ENCODE results near the gene GTF2H4. TPM values are rescaled to one million over a fixed set of nuclear protein-coding genes. Genes with fewer than 3 reads are reported as not detected.

The GTF2H4 gene
- total and polyA plus RNA-seq, 2 experiments from 2014 or later, result 20.7 to 25.8 TPM

- DNase-seq (ENCODE audit: low read depth in 1 of 2, low spot score in 1 of 2), result peak in 1 of 2 donors; percentile 61
- no peak overlapping the region for H3K27ac ChIP-seq
- no peak for TF ChIP-seq CTCF (IDR thresholded peaks at IDR 0.05; ENCODE audit: low read depth, low read length)
- H3K27me3 ChIP-seq, result no peaks in the 10 kb centered on the region
- H3K9me3 ChIP-seq (ENCODE audit: low read depth), result no peaks in the 10 kb centered on the region
- H3K36me3 ChIP-seq, result peaks cover 10% of the 10 kb centered on the region
- no peak overlapping the region for H3K4me3 ChIP-seq
- peaks cover 28% of the 10 kb centered on the region for H3K4me1 ChIP-seq (ENCODE audit: low read depth)
These were observed 19.8 kb upstream of the GTF2H4 start for GRCh38 chr6:30887901-30888815.

GRCh38 chr6:30888816-30889495 lies 19.1 kb upstream of the GTF2H4 start:
- no peaks in the 10 kb centered on the region for H3K9me3 ChIP-seq (ENCODE audit: low read depth)
- H3K4me3 ChIP-seq, result no peak overlapping the region
- H3K27me3 ChIP-seq, result no peaks in the 10 kb centered on the region
- peaks cover 20% of the 10 kb centered on the region for H3K4me1 ChIP-seq (ENCODE audit: low read depth)
- H3K27ac ChIP-seq, result no peak overlapping the region
- peaks cover 15% of the 10 kb centered on the region for H3K36me3 ChIP-seq
- no peak for TF ChIP-seq CTCF (IDR thresholded peaks at IDR 0.05; ENCODE audit: low read depth, low read length)
- no peak for DNase-seq (ENCODE audit: low read depth in 1 of 2, low spot score in 1 of 2)

- Histone ChIP-seq H3K4me3 (no peak overlapping the region), H3K27me3 (no peaks in the 10 kb centered on the region), H3K9me3 (ENCODE audit: low read depth) (no peaks in the 10 kb centered on the region), H3K27ac (no peak overlapping the region), H3K4me1 (ENCODE audit: low read depth) (peaks cover 20% of the 10 kb centered on the region), H3K36me3 (peaks cover 15% of the 10 kb centered on the region)
- DNase-seq (ENCODE audit: low read depth in 1 of 2, low spot score in 1 of 2), result no peak
- TF ChIP-seq CTCF (IDR thresholded peaks at IDR 0.05; ENCODE audit: low read depth, low read length), result no peak
These were observed 18.5 kb upstream of the GTF2H4 start for GRCh38 chr6:30889496-30889885.

GRCh38 chr6:30889921-30890645 lies 17.9 kb upstream of the GTF2H4 start:
- Histone ChIP-seq H3K27me3 (no peaks in the 10 kb centered on the region), H3K4me1 (ENCODE audit: low read depth) (peaks cover 20% of the 10 kb centered on the region), H3K36me3 (peaks cover 19% of the 10 kb centered on the region), H3K4me3 (no peak overlapping the region), H3K9me3 (ENCODE audit: low read depth) (no peaks in the 10 kb centered on the region), H3K27ac (no peak overlapping the region)
- no peak for DNase-seq (ENCODE audit: low read depth in 1 of 2, low spot score in 1 of 2)
- TF ChIP-seq CTCF (IDR thresholded peaks at IDR 0.05; ENCODE audit: low read depth, low read length), result no peak

- no peaks in the 10 kb centered on the region for H3K27me3 ChIP-seq
- H3K9me3 ChIP-seq (ENCODE audit: low read depth), result no peaks in the 10 kb centered on the region
- H3K27ac ChIP-seq, result no peak overlapping the region
- peaks cover 13% of the 10 kb centered on the region for H3K4me1 ChIP-seq (ENCODE audit: low read depth)
- peaks cover 20% of the 10 kb centered on the region for H3K36me3 ChIP-seq
- H3K4me3 ChIP-seq, result no peak overlapping the region
- DNase-seq (ENCODE audit: low read depth in 1 of 2, low spot score in 1 of 2), result no peak
- TF ChIP-seq CTCF (IDR thresholded peaks at IDR 0.05; ENCODE audit: low read depth, low read length), result no peak
These were observed 17.2 kb upstream of the GTF2H4 start for GRCh38 chr6:30890646-30891449.

Data from cardiac muscle cell (in vitro differentiated cells and primary cell).